HUES6 (cell line): ENCODE measurements around the gene MINDY4.

Experiments
- H3K27ac ChIP-seq: 2 replicates; pipeline ENCODE4 v1.7.0; 2013; ENCODE audit warnings: low read depth, mild to moderate bottlenecking, low read length, inconsistent platforms
- H3K27me3 ChIP-seq: 2 replicates; pipeline ENCODE4 v1.6.1; 2013; ENCODE audit warnings: low read length; ENCODE audit not compliant: control insufficient read depth, insufficient read depth
- H3K36me3 ChIP-seq: 2 replicates; pipeline ENCODE4 v1.6.1; 2013; ENCODE audit warnings: low read length; ENCODE audit not compliant: control insufficient read depth, insufficient read depth
- H3K4me1 ChIP-seq: 2 replicates; pipeline ENCODE4 v1.6.1; 2013; ENCODE audit warnings: low read length; ENCODE audit not compliant: control insufficient read depth, insufficient read depth
- H3K4me3 ChIP-seq: 2 replicates; pipeline ENCODE4 v1.5.1; 2013; ENCODE audit warnings: low read depth, low read length
- H3K9ac ChIP-seq: one replicate; pipeline ENCODE4 v1.6.1; 2013; ENCODE audit warnings: mild to moderate bottlenecking, low read length
- H3K9me3 ChIP-seq: 2 replicates; pipeline ENCODE4 v1.6.1; 2013; ENCODE audit warnings: low read depth, low read length; ENCODE audit not compliant: control insufficient read depth, insufficient read depth

Gene MINDY4

GRCh38 chr7:30743371-30744074 lies 27.7 kb upstream of the MINDY4 start:
- Histone ChIP-seq H3K9me3 (no peaks in the 10 kb centered on the region), H3K36me3 (no peaks in the 10 kb centered on the region), H3K27me3 (no peaks in the 10 kb centered on the region), H3K27ac (no peak overlapping the region), H3K4me1 (no peaks in the 10 kb centered on the region), H3K4me3 (no peak overlapping the region), H3K9ac (no peak overlapping the region)

- Histone ChIP-seq H3K27me3 (no peaks in the 10 kb centered on the region), H3K27ac (no peak overlapping the region), H3K9ac (no peak overlapping the region), H3K36me3 (no peaks in the 10 kb centered on the region), H3K9me3 (no peaks in the 10 kb centered on the region), H3K4me3 (no peak overlapping the region), H3K4me1 (no peaks in the 10 kb centered on the region)
These were observed 27.2 kb upstream of the MINDY4 start for GRCh38 chr7:30744075-30744417.

DNA sequence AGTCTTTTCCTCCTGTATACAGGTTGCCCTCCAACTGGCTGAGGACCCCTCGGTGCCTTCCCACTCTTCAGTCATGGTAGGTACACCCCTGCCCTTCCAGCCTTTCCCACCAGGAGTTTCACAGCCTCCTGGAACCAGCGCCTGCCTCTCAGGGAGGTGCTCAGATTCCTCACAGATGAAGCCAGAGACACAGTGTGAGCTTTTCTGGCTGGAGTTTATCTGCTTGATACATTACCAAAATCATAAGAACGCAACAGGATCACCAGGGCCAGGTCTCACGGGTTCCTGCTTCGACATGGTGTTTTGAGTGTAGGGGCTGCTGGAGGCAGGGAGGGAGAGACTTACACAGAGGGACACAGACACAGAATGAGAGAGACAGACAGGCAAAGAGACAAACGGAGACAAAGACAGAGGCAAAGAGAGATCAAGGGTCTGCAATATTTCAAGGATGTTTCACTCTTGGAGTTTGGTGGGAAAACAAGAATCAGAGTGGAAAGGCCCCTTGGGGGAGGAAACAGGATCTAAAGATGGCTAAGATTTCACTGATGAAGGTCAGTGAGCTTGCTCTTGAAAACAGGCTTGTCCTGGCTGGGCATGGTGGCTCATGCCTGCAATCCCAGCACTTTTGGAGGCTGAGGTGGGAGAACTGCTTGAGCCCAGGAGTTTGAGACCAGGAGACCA lies 25.8 kb upstream of the MINDY4 start:
- Histone ChIP-seq H3K9ac (no peak overlapping the region), H3K4me1 (no peaks in the 10 kb centered on the region), H3K9me3 (0 out of 2 replicates have a peak, but pooled peaks cover 5% of the 10 kb centered on the region), H3K27ac (no peak overlapping the region), H3K36me3 (no peaks in the 10 kb centered on the region), H3K27me3 (no peaks in the 10 kb centered on the region), H3K4me3 (no peak overlapping the region)

DNA sequence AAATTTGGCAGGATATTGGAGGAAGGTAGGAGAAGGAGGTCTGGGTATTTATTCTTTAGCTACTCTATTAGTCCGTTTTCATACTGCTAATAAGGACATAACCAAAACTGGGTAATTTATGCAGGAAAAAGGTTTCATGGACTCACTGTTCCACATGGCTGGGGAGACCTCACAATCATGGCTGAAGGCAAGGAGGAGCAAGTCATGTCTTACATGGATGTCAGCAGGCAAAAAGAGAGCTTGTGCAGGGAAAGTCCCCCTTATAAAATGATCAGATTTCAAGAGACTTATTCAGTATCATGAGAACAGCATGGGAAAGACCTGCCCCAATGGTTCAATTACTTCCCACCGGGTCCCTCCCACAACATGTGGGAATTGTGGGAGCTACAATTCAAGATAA lies 21.2 kb upstream of the MINDY4 start:
- Histone ChIP-seq H3K9me3 (0 out of 2 replicates have a peak, but pooled peaks cover 5% of the 10 kb centered on the region), H3K27me3 (no peaks in the 10 kb centered on the region), H3K36me3 (no peaks in the 10 kb centered on the region), H3K4me1 (no peaks in the 10 kb centered on the region; the same call in 1 of the 2 replicates), H3K9ac (no peak overlapping the region), H3K4me3 (no peak overlapping the region), H3K27ac (no peak overlapping the region)

- no peak overlapping the region for H3K4me3 ChIP-seq
- no peaks in the 10 kb centered on the region; the same call in 1 of the 2 replicates for H3K4me1 ChIP-seq
- no peak overlapping the region for H3K9ac ChIP-seq
- no peaks in the 10 kb centered on the region for H3K36me3 ChIP-seq
- H3K27ac ChIP-seq, result no peak overlapping the region
- H3K27me3 ChIP-seq, result no peaks in the 10 kb centered on the region
- 0 out of 2 replicates have a peak, but pooled peaks cover 5% of the 10 kb centered on the region for H3K9me3 ChIP-seq
These were observed 20.2 kb upstream of the MINDY4 start for GRCh38 chr7:30750683-30751650.

GRCh38 chr7:30751696-30752273 lies 19.4 kb upstream of the MINDY4 start, which contains the start of gene INMT:
TSS of gene INMT (plus strand) at chr7:30752135. CDS start at chr7:30752151, 16 bp downstream.
- 0 out of 2 replicates have a peak, but pooled peaks cover 5% of the 10 kb centered on the region for H3K9me3 ChIP-seq
- no peak within 1 kb of the TSS for H3K27ac ChIP-seq
- no peak within 1 kb of the TSS for H3K4me3 ChIP-seq
- no peak within 1 kb of the TSS for H3K9ac ChIP-seq
- H3K27me3 ChIP-seq, result no peaks in the 10 kb centered on the region
- no peaks in the 10 kb centered on the region for H3K36me3 ChIP-seq
- H3K4me1 ChIP-seq, result no peaks in the 10 kb centered on the region; the same call in 1 of the 2 replicates

- Histone ChIP-seq H3K9ac (no peak overlapping the region), H3K9me3 (0 out of 2 replicates have a peak, but pooled peaks cover 5% of the 10 kb centered on the region), H3K4me3 (no peak overlapping the region), H3K27ac (no peak overlapping the region), H3K36me3 (no peaks in the 10 kb centered on the region), H3K27me3 (no peaks in the 10 kb centered on the region), H3K4me1 (no peaks in the 10 kb centered on the region; the same call in 1 of the 2 replicates)
These were observed 18.7 kb upstream of the MINDY4 start for GRCh38 chr7:30752484-30752883.

DNA sequence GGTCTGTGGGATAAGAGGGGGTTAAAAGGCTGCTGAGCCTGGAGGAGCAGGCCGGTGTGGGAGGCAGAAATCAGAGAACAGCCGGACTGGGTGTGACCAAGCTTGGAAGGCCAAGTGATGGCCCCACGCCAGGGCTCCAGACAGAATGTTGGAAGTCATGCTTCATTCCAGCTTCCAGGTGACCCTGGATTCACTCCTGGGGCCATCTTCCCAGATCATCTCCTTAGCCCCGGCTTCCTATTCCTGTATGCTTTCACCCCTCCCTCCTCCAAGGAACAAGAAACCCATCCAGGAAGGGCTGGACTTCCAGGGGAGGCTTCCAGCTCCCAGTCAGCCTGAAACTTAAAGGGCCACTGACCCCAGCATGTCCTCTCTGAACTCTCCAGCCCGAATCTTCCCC lies 18.2 kb upstream of the MINDY4 start:
- no peaks in the 10 kb centered on the region for H3K27me3 ChIP-seq
- H3K4me1 ChIP-seq, result no peaks in the 10 kb centered on the region; the same call in 1 of the 2 replicates
- H3K9me3 ChIP-seq, result 0 out of 2 replicates have a peak, but pooled peaks cover 5% of the 10 kb centered on the region
- no peaks in the 10 kb centered on the region for H3K36me3 ChIP-seq
- H3K9ac ChIP-seq, result no peak overlapping the region
- H3K27ac ChIP-seq, result no peak overlapping the region
- H3K4me3 ChIP-seq, result no peak overlapping the region

DNA sequence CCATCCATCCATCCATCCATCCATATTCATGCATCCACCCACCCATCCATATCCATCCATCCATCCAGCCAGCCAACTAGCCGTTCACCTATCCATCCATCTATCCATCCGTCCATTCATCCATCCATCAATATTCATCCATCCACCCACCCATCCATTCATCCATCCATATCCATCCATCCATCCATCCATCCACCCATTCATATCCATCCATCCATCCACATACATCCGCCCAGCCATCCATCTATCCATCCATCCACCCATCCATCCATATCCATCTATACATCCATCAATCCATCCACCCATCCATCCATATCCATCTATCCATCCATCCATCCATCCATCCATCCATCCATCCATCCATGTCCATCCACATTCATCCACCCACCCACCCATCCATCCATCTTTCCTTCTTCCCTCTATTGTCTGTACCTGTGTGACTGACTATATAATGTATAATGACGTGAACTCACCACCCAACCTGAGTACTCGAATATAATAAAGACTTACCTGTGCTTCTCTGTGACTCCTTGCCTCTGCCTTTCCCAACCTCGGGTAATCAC lies 16.8 kb upstream of the MINDY4 start:
- Histone ChIP-seq H3K36me3 (no peaks in the 10 kb centered on the region), H3K9ac (no peak overlapping the region), H3K9me3 (0 out of 2 replicates have a peak, but pooled peaks cover 5% of the 10 kb centered on the region), H3K27me3 (no peaks in the 10 kb centered on the region), H3K4me3 (no peak overlapping the region), H3K4me1 (no peaks in the 10 kb centered on the region; the same call in 1 of the 2 replicates), H3K27ac (no peak overlapping the region)
